ENCODE data around the gene SYNE2. TPM values are rescaled to one million over a fixed set of nuclear protein-coding genes. Genes with fewer than 3 reads are reported as not detected.

SYNE2 gene
- total RNA-seq, 1 experiment from 2014 or later, result 48.5 TPM

- no peaks in the 10 kb centered on the region; the same call in 1 of the 2 replicates for H3K36me3 ChIP-seq (ENCODE audit: control insufficient read depth, insufficient read depth, low read length)
- peaks cover 9% of the 10 kb centered on the region for H3K36me3 Mint-ChIP-seq (ENCODE audit: insufficient read depth, unreplicated experiment)
- H3K27me3 ChIP-seq (replicated peaks; ENCODE audit: control insufficient read depth, insufficient read depth, low read length), result no peaks in the 10 kb centered on the region
- no peaks in the 10 kb centered on the region for H3K4me1 ChIP-seq
- no peak overlapping the region for H3K27ac Mint-ChIP-seq (ENCODE audit: unreplicated experiment)
- POLR2A ChIA-PET, result no interaction called here
- no TSS peak for BruUV-seq (replicated peaks)
- intact Hi-C loops (cut with micrococcal nuclease; ENCODE audit: unreplicated experiment), result no loop called here
- no peaks in the 10 kb centered on the region for H3K9me3 Mint-ChIP-seq (ENCODE audit: unreplicated experiment)
- no peak for DNase-seq
- no peak overlapping the region for H3K4me3 ChIP-seq (ENCODE audit: low read depth, low read length)
- H3K4me3 Mint-ChIP-seq (ENCODE audit: unreplicated experiment), result no peak overlapping the region
- no peaks in the 10 kb centered on the region for H3K4me1 Mint-ChIP-seq (ENCODE audit: low read depth, unreplicated experiment)
- H3K9me3 ChIP-seq, result no peaks in the 10 kb centered on the region
- TF ChIP-seq, protein P1, sequence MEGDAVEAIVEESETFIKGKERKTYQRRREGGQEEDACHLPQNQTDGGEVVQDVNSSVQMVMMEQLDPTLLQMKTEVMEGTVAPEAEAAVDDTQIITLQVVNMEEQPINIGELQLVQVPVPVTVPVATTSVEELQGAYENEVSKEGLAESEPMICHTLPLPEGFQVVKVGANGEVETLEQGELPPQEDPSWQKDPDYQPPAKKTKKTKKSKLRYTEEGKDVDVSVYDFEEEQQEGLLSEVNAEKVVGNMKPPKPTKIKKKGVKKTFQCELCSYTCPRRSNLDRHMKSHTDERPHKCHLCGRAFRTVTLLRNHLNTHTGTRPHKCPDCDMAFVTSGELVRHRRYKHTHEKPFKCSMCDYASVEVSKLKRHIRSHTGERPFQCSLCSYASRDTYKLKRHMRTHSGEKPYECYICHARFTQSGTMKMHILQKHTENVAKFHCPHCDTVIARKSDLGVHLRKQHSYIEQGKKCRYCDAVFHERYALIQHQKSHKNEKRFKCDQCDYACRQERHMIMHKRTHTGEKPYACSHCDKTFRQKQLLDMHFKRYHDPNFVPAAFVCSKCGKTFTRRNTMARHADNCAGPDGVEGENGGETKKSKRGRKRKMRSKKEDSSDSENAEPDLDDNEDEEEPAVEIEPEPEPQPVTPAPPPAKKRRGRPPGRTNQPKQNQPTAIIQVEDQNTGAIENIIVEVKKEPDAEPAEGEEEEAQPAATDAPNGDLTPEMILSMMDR (IDR thresholded peaks at IDR 0.05; ENCODE audit: insufficient read depth in 1 of 2, low read depth in 1 of 2, low read length in 1 of 2, severe bottlenecking in 1 of 2, unreplicated experiment in 1 of 2), result no peak
- CTCF ChIA-PET, result no interaction called here
- no peaks in the 10 kb centered on the region for H3K27me3 Mint-ChIP-seq (ENCODE audit: insufficient read depth, unreplicated experiment)
Observed at GRCh38 chr14:64233531-64234190, 380.9 kb downstream of the SYNE2 start.

DNA sequence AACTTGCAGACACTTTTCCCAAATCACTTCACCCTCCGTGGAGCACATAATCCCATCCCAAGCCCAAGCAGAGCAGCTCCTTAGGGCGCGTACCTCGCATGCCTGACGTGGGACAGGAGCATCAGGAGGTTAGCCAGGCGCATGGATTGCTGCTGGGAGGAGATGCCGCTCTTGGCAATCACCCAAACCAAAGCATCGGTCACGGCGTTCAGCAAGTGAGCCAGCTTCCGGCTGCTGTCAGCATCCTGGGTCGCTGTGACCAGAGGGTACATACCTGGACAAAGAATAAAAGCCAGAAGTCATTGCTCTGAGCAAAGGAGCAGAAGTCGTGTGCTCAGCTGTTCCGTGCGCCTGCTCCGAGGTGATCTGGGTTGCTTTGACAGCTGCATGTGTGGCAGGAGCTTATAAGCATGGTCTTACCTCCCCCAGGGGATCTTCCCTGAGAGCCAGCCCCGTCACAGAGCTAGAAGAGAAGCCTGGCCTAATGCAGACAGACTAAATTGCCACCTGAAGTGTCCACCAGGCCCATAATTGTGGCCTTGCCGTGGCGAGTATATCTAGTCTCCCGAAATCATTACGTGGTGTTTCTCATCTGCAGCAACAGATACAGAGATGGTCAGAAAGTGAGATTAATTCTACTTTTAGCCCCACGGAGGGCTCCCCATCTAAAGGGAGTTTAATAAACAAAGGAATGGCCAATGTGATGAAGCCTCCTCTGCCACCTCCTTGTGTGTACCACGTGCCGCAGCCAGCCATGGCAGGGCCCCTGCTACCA, 382.3 kb downstream of the SYNE2 start:
- Mint-ChIP-seq H3K4me1 (ENCODE audit: low read depth, unreplicated experiment) (no peaks in the 10 kb centered on the region), H3K27ac (ENCODE audit: unreplicated experiment) (no peak overlapping the region), H3K4me3 (ENCODE audit: unreplicated experiment) (no peak overlapping the region), H3K27me3 (ENCODE audit: insufficient read depth, unreplicated experiment) (no peaks in the 10 kb centered on the region), H3K9me3 (ENCODE audit: unreplicated experiment) (no peaks in the 10 kb centered on the region), H3K36me3 (ENCODE audit: insufficient read depth, unreplicated experiment) (peaks cover 9% of the 10 kb centered on the region)
- no peak overlapping the region for H3K4me3 ChIP-seq (ENCODE audit: low read depth, low read length)
- no peaks in the 10 kb centered on the region for H3K9me3 ChIP-seq
- ChIA-PET CTCF (no interaction called here), POLR2A (no interaction called here)
- no peaks in the 10 kb centered on the region for H3K27me3 ChIP-seq (replicated peaks; ENCODE audit: control insufficient read depth, insufficient read depth, low read length)
- no TSS peak for BruUV-seq (replicated peaks)
- H3K36me3 ChIP-seq (ENCODE audit: control insufficient read depth, insufficient read depth, low read length), result no peaks in the 10 kb centered on the region; the same call in 1 of the 2 replicates
- DNase-seq, result no peak
- H3K4me1 ChIP-seq, result no peaks in the 10 kb centered on the region
- intact Hi-C loops (cut with micrococcal nuclease; ENCODE audit: unreplicated experiment), result no loop called here
- TF ChIP-seq, protein P1 (IDR thresholded peaks at IDR 0.05; ENCODE audit: insufficient read depth in 1 of 2, low read depth in 1 of 2, low read length in 1 of 2, severe bottlenecking in 1 of 2, unreplicated experiment in 1 of 2), result no peak

- intact Hi-C loops (cut with micrococcal nuclease; ENCODE audit: unreplicated experiment), result no loop called here
- Mint-ChIP-seq H3K36me3 (ENCODE audit: insufficient read depth, unreplicated experiment) (peaks cover 9% of the 10 kb centered on the region), H3K4me1 (ENCODE audit: low read depth, unreplicated experiment) (no peaks in the 10 kb centered on the region)
Observed at GRCh38 chr14:64235652-64236640, 383.1 kb downstream of the SYNE2 start.

More at GRCh38 chr14:64235652-64236640, 383.1 kb downstream of the SYNE2 start:
- no TSS peak for BruUV-seq (replicated peaks)
- H3K4me3 ChIP-seq (ENCODE audit: low read depth, low read length), result no peak overlapping the region
- no peaks in the 10 kb centered on the region for H3K27me3 Mint-ChIP-seq (ENCODE audit: insufficient read depth, unreplicated experiment)
- no peaks in the 10 kb centered on the region for H3K4me1 ChIP-seq
- TF ChIP-seq, protein P1 (IDR thresholded peaks at IDR 0.05; ENCODE audit: insufficient read depth in 1 of 2, low read depth in 1 of 2, low read length in 1 of 2, severe bottlenecking in 1 of 2, unreplicated experiment in 1 of 2), result no peak
- no peak for DNase-seq
- ChIA-PET POLR2A (no interaction called here), CTCF (no interaction called here)
- H3K9me3 ChIP-seq, result no peaks in the 10 kb centered on the region
- no peak overlapping the region for H3K4me3 Mint-ChIP-seq (ENCODE audit: unreplicated experiment)
- no peaks in the 10 kb centered on the region; the same call in 1 of the 2 replicates for H3K36me3 ChIP-seq (ENCODE audit: control insufficient read depth, insufficient read depth, low read length)
- H3K27me3 ChIP-seq (replicated peaks; ENCODE audit: control insufficient read depth, insufficient read depth, low read length), result no peaks in the 10 kb centered on the region
- H3K9me3 Mint-ChIP-seq (ENCODE audit: unreplicated experiment), result no peaks in the 10 kb centered on the region
- peak overlapping the region; percentile 1 for H3K27ac Mint-ChIP-seq (ENCODE audit: unreplicated experiment)

Measured in Caco-2 (cell line).